NCI-H1436 treated with DMSO at 0.1 percent for 48 hours (cell line): ENCODE results near the gene EIF5A.

Experiments used
- DNase-seq: peaks from one replicate; lab custom pipeline; 2025; lab: John Stamatoyannopoulos, UW

Gene EIF5A

DNA sequence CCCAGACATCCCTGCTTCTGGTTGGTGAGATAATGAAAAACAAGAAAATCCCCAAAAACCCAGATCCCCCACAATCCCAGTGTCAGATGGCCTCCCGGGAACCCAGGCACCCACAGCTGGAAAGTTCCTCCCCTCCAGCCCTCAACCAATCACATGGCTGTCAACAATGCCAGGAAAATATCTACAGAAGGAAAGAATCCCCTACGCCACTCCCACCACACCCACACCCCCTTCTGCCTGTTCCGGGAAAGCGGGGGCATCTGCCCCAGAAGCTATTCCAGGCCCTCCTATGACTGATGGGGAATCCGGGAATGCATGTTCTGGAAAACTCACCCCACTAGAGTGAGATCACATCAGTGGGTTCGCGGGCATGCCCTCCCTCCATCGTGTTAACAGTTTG lies 49.3 kb downstream of the EIF5A start:
- no peak for DNase-seq

DNA sequence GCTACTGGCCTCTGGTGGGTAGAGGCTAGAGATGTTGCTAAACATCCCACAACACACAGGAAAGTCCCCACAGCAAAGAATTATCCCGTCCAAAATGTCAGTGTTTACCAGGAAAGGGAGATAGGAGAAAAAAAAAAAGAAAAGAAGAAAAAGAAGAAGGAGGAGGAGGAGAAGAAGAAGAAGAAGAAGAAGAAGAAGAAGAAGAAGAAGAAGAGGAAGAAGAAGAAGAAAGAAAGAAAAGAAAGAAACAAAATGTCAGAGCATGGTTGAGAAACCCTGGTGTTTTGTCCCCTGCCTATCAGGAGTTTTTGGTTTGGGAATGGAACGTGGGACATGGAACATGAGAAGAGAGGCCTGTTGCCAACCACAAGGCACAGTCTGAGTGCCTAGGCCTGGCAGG lies 50.0 kb downstream of the EIF5A start:
- DNase-seq = no peak

DNA sequence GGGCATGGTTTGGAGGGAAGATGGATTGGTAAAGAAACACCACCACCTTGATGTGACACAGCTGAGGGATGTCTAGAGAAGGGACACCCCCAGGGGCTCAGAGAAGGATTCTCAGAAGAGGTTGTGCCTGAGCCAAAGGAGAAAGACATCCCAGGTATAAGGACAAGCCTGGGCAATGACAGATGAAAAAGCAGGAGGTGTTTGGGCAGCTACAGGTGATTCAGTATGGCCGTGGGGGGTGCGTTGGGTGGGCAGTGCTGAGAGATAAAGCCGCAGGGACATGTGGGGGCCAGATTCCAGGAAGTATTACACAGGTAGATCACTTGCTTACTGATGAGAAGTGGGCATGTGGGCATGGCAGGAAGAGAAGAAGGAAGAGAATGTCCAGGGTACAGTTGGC lies 54.5 kb downstream of the EIF5A start:
- DNase-seq = no peak
